Measurements from ENCODE around the gene FRAS1.

DNA sequence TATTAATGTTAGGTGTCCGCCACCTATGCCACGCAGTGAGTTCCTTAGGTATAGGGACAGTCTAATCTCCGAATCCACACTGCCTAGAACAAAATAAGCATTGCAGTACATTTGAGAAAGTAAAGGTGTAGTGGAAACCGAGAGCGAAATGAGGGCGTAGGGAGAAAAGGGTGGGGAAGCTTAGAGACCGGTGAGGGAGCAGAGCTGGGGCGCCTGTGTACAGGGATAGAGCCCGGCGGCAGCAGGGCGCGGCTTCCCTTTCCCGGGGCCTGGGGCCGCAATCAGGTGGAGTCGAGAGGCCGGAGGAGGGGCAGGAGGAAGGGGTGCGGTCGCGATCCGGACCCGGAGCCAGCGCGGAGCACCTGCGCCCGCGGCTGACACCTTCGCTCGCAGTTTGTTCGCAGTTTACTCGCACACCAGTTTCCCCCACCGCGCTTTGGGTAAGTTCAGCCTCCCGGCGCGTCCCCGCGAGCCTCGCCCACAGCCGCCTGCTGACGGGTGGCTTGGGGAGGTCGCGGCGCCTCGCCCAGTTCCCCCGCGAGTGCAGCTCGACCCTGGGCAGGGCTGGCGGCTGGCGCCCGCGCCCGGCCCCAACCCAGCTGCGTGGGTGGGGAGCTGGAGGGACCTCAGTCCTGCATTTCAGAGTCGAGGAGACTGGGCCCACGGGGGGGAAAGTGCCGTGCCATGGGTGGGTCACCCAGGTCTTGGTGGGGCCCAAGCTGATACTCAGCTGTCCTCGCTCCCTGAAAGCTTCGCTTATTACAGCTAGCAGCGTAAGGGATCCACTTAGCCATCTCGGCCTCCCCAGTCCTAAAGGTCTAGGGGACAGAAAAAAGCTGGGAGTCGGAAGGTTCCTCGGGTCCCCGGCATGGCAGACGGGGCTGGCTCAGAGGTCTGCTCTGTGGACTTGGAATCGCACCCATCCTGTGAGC is 494.6 kb downstream of the FRAS1 start, which contains the start of gene ANXA3:
- TF ChIP-seq EZH2 (IDR thresholded peaks at IDR 0.05; ENCODE audit: low read length, unreplicated experiment) (no peak), CTCF (conservative IDR thresholded peaks at IDR 0.05; ENCODE audit: low read depth, low read length) (no peak), EZH2phosphoT487 (IDR thresholded peaks at IDR 0.05; ENCODE audit: borderline replicate concordance, low read length) (no peak)

All from PC-3 (cell line).